ENCODE measurements around the gene NAV2. TPM values are rescaled to one million over a fixed set of nuclear protein-coding genes. Genes with fewer than 3 reads are reported as not detected.

Gene NAV2
- total RNA-seq, 4 donors from 2014 or later, result 9.6 to 40.0 (median 23.1) TPM

GRCh38 chr11:19848219-19848618 is 135.6 kb downstream of the NAV2 start:
- H3K36me3 ChIP-seq, result no peaks in the 10 kb centered on the region
- H3K4me3 ChIP-seq, result no peak overlapping the region
- intact Hi-C loops (cut with DNase I; ENCODE audit: low total_unique reads), result no loop called here
- H3K27ac ChIP-seq, result no peak overlapping the region
- TF ChIP-seq POLR2A (IDR thresholded peaks at IDR 0.05) (no peak), CTCF (IDR thresholded peaks at IDR 0.05) (no peak), EP300 (IDR thresholded peaks at IDR 0.05; ENCODE audit: low read depth) (no peak), POLR2AphosphoS5 (IDR thresholded peaks at IDR 0.05) (no peak)
- no peak for DNase-seq
- WGBS, 2 donors (ENCODE audit: low coverage in 1 of 2), result 90% methylated on average over 2 of the region's 2 CpGs; no CpG with 5 or more reads in 1 of the 2 donors
- no peaks in the 10 kb centered on the region for H3K27me3 ChIP-seq
- in situ Hi-C loops (cut with MboI; ENCODE audit: low pct_ligation_motif_present in 1 of 4, low pct_unique_long_range_greater_than_20kb in 1 of 4, low sequenced_read_pairs in 3 of 4), result no loop called here
- peaks cover 0 to 8% (median 4%) of the 10 kb centered on the region in 4 donors for H3K4me1 ChIP-seq
- H3K9me3 ChIP-seq, result no peaks in the 10 kb centered on the region

GRCh38 chr11:19849107-19849789 is 136.6 kb downstream of the NAV2 start:
- no peaks in the 10 kb centered on the region for H3K36me3 ChIP-seq
- WGBS, 2 donors (ENCODE audit: low coverage in 1 of 2), result 76% methylated on average over 6 of the region's 6 CpGs; no CpG with 5 or more reads in 1 of the 2 donors
- peaks cover 0 to 8% (median 4%) of the 10 kb centered on the region in 4 donors for H3K4me1 ChIP-seq
- DNase-seq, result no peak
- no peak overlapping the region for H3K4me3 ChIP-seq
- intact Hi-C loops (cut with DNase I; ENCODE audit: low total_unique reads) (no loop called here), in situ Hi-C loops (cut with MboI; ENCODE audit: low pct_ligation_motif_present in 1 of 4, low pct_unique_long_range_greater_than_20kb in 1 of 4, low sequenced_read_pairs in 3 of 4) (no loop called here)
- no peaks in the 10 kb centered on the region for H3K27me3 ChIP-seq
- H3K27ac ChIP-seq, result no peak overlapping the region
- no peaks in the 10 kb centered on the region for H3K9me3 ChIP-seq
- TF ChIP-seq CTCF (IDR thresholded peaks at IDR 0.05), result no peak
- no peak for TF ChIP-seq EP300 (IDR thresholded peaks at IDR 0.05; ENCODE audit: low read depth)
- no peak for TF ChIP-seq POLR2AphosphoS5 (IDR thresholded peaks at IDR 0.05)
- TF ChIP-seq POLR2A (IDR thresholded peaks at IDR 0.05), result no peak

GRCh38 chr11:19849947-19850593 is 137.4 kb downstream of the NAV2 start:
- intact Hi-C loops (cut with DNase I; ENCODE audit: low total_unique reads), result no loop called here
- Histone ChIP-seq H3K27ac (no peak overlapping the region), H3K36me3 (no peaks in the 10 kb centered on the region), H3K27me3 (no peaks in the 10 kb centered on the region), H3K9me3 (no peaks in the 10 kb centered on the region), H3K4me3 (no peak overlapping the region), H3K4me1 (peaks cover 0 to 8% (median 4%) of the 10 kb centered on the region in 4 donors)
- no peak for TF ChIP-seq POLR2A (IDR thresholded peaks at IDR 0.05)
- TF ChIP-seq EP300 (IDR thresholded peaks at IDR 0.05; ENCODE audit: low read depth), result no peak
- no peak for TF ChIP-seq CTCF (IDR thresholded peaks at IDR 0.05)
- no peak for TF ChIP-seq POLR2AphosphoS5 (IDR thresholded peaks at IDR 0.05)
- in situ Hi-C loops (cut with MboI; ENCODE audit: low pct_ligation_motif_present in 1 of 4, low pct_unique_long_range_greater_than_20kb in 1 of 4, low sequenced_read_pairs in 3 of 4), result no loop called here
- no peak for DNase-seq
- 84 to 87% methylated on average over 6 of the region's 6 CpGs for WGBS, 2 donors (ENCODE audit: low coverage in 1 of 2)

GRCh38 chr11:19852288-19852687 is 139.7 kb downstream of the NAV2 start:
- TF ChIP-seq POLR2A (IDR thresholded peaks at IDR 0.05) (no peak), POLR2AphosphoS5 (IDR thresholded peaks at IDR 0.05) (no peak), CTCF (IDR thresholded peaks at IDR 0.05) (no peak), EP300 (IDR thresholded peaks at IDR 0.05; ENCODE audit: low read depth) (no peak)
- Histone ChIP-seq H3K36me3 (no peaks in the 10 kb centered on the region), H3K9me3 (no peaks in the 10 kb centered on the region), H3K27me3 (no peaks in the 10 kb centered on the region), H3K27ac (no peak overlapping the region), H3K4me1 (peaks cover 0 to 3% (median 0%) of the 10 kb centered on the region in 4 donors), H3K4me3 (no peak overlapping the region)
- WGBS, 2 donors (ENCODE audit: low coverage in 1 of 2), result 76 to 80% methylated on average over 2 of the region's 2 CpGs
- intact Hi-C loops (cut with DNase I; ENCODE audit: low total_unique reads), result no loop called here
- in situ Hi-C loops (cut with MboI; ENCODE audit: low pct_ligation_motif_present in 1 of 4, low pct_unique_long_range_greater_than_20kb in 1 of 4, low sequenced_read_pairs in 3 of 4), result no loop called here
- no peak for DNase-seq

Data from transverse colon (tissue), 4 donors.